ENCODE data around the gene PPIL1. TPM values are rescaled to one million over a fixed set of nuclear protein-coding genes. Genes with fewer than 3 reads are reported as not detected.

The PPIL1 gene
- polyA plus RNA-seq, 1 experiment: 23.4 TPM

DNA sequence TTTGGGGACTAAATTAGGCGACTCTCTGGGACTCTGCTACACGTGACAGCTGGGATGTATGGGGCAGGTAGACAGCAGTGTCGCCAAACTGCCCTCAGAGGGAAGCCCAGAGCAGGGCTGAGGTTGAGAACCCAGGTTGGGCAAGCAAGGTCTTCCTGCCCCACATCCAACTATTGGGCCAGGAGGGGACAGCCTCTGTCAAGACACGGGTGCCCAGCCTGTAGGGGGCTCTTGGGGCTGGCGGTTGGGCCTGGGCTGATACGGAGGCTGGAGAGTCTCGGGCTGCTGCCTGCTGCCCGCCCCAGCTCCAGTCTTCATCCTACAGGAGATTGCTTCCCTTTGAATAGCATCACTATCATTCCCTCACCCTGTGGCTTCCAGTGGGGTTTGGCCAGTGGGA, 68.7 kb downstream of the PPIL1 start:
- CTCF ChIA-PET: no interaction called here
- peaks cover 20% of the 10 kb centered on the region for H3K27me3 ChIP-seq (ENCODE audit: control insufficient read depth, insufficient read depth, low read length)

DNA sequence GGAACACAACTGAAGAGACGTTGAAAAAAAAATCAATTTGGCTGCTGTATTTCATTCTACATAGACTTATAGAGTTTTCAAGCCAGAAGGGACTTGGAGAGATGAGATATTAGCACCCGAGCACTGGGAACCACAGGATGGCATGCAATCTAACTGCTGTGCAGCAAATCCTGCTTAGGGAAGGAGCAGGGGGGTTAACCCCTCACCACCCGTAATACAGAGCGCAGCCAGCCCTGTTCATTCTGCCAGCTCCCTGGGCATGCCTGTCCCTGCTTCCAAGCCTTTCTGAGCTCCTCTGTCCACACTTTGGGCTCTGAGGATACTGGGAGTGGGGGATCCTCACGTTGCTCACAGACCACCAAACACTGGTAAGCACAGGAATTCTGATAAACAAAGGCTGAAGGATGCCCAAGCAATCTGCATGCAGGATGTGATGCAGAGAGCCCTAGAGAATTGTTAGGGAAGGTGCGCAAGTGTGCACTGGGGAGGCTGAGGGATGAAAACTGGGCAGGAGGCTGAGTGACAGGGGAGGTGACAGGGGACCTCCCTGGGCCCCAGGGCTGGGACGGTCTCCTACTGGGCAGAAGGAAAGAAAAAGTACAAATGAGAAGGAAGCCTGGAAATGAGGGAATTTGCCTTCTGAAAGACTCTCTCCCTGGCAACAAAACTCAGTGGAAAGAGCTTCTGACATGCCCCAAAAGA, 69.4 kb downstream of the PPIL1 start:
- H3K4me3 ChIP-seq (ENCODE audit: low read depth, low read length): no peak overlapping the region
- ChIA-PET POLR2A (no interaction called here), CTCF (no interaction called here)
- no peak for TF ChIP-seq CTCF (IDR thresholded peaks at IDR 0.05; ENCODE audit: insufficient read depth, low read depth, low read length)
- no peak for DNase-seq (ENCODE audit: low read depth)
- no peaks in the 10 kb centered on the region for H3K36me3 ChIP-seq (ENCODE audit: control insufficient read depth, insufficient read depth, low read length)
- peaks cover 20% of the 10 kb centered on the region for H3K27me3 ChIP-seq (ENCODE audit: control insufficient read depth, insufficient read depth, low read length)

More for the DNA sequence above, 68.7 kb downstream of the PPIL1 start:
- DNase-seq (ENCODE audit: low read depth): no peak
- Histone ChIP-seq H3K4me3 (ENCODE audit: low read depth, low read length) (no peak overlapping the region), H3K36me3 (ENCODE audit: control insufficient read depth, insufficient read depth, low read length) (no peaks in the 10 kb centered on the region)
- POLR2A ChIA-PET: no interaction called here
- no peak for TF ChIP-seq CTCF (IDR thresholded peaks at IDR 0.05; ENCODE audit: insufficient read depth, low read depth, low read length)

Other genes starting within 250 kb of the PPIL1 start
- gene CDKN1A, start 196.1 kb downstream of the PPIL1 start, polyA plus RNA-seq (2011; rRNA removed): 698 and 820 TPM in 2 replicates
- gene RAB44, start 177.0 kb downstream of the PPIL1 start, polyA plus RNA-seq (2011; rRNA removed): 0.02 and 0.04 TPM in 2 replicates
- gene CPNE5, start 35.4 kb downstream of the PPIL1 start, polyA plus RNA-seq (2011; rRNA removed): 0.09 and 0.10 TPM in 2 replicates
- gene C6orf89, start 11.1 kb upstream of the PPIL1 start, polyA plus RNA-seq (2011; rRNA removed): 66.0 and 71.4 TPM in 2 replicates
- gene PI16, start 79.9 kb upstream of the PPIL1 start, polyA plus RNA-seq (2011; rRNA removed): 0.09 and 0.21 TPM in 2 replicates
- 123 and 207 TPM in 2 replicates for gene MTCH1, start 111.4 kb upstream of the PPIL1 start, polyA plus RNA-seq (2011; rRNA removed)
- not detected in 2 replicates for gene FGD2, start 130.9 kb upstream of the PPIL1 start, polyA plus RNA-seq (2011; rRNA removed)

All from BJ (cell line).